GM19395 (cell line): ENCODE results near the gene MPV17.
"Not testable (repeated sequence)": the region's sequence is repeated elsewhere in the genome, so short reads cannot be mapped to it uniquely, and the experiment has no call there.

Experiments
- ATAC-seq: cut with Tn5 transposase; IDR thresholded peaks from one replicate; pipeline ENCODE4 v1.9.1; 2021; ENCODE audit warnings: mild to moderate bottlenecking, moderate library complexity; ENCODE audit not compliant: unreplicated experiment

MPV17 gene

GRCh38 chr2:27323596-27324285 is 844 bp upstream of the MPV17 start:
- no peak for ATAC-seq

GRCh38 chr2:27322301-27322765 is 564 bp downstream of the MPV17 start:
- no peak for ATAC-seq

GRCh38 chr2:27320958-27321543 is 1.8 kb downstream of the MPV17 start:
- ATAC-seq, result no peak

GRCh38 chr2:27319839-27320238 is 3.1 kb downstream of the MPV17 start:
- not testable (repeated sequence) for ATAC-seq

GRCh38 chr2:27316655-27317412 is 6.1 kb downstream of the MPV17 start:
- ATAC-seq, result no peak

GRCh38 chr2:27315122-27315521 is 7.8 kb downstream of the MPV17 start:
- no peak for ATAC-seq

- ATAC-seq, result no peak
Observed at GRCh38 chr2:27314709-27315108, 8.2 kb downstream of the MPV17 start.

- no peak for ATAC-seq
Observed at GRCh38 chr2:27313882-27314645, 8.8 kb downstream of the MPV17 start.

- no peak for ATAC-seq
Observed at GRCh38 chr2:27312152-27312551, 10.7 kb downstream of the MPV17 start.

GRCh38 chr2:27309651-27310050 is 13.2 kb downstream of the MPV17 start:
- ATAC-seq, result no peak

GRCh38 chr2:27308359-27308881 is 14.5 kb downstream of the MPV17 start, which contains the start of gene UCN:
Gene UCN (minus strand): TSS chr2:27308445. CDS start chr2:27307895, 550 bp downstream.
- ATAC-seq, result no peak

- ATAC-seq, result no peak
Observed at GRCh38 chr2:27307545-27308358, 15.1 kb downstream of the MPV17 start.

- ATAC-seq, result no peak
Observed at GRCh38 chr2:27307287-27307544, 15.7 kb downstream of the MPV17 start.

- no peak for ATAC-seq
Observed at GRCh38 chr2:27306573-27307286, 16.2 kb downstream of the MPV17 start.

- ATAC-seq, result no peak
Observed at GRCh38 chr2:27306136-27306535, 16.8 kb downstream of the MPV17 start.

GRCh38 chr2:27305516-27305915 is 17.4 kb downstream of the MPV17 start:
- no peak for ATAC-seq

- no peak for ATAC-seq
Observed at GRCh38 chr2:27304488-27305240, 18.2 kb downstream of the MPV17 start.

GRCh38 chr2:27303093-27304025 is 19.5 kb downstream of the MPV17 start:
- no peak for ATAC-seq
